GM21526 (cell line): ENCODE data around the gene SNRPF.

Experiments used
- ATAC-seq: cut with Tn5 transposase; IDR thresholded peaks from one replicate; pipeline ENCODE4 v1.9.1; 2021; ENCODE audit warnings: moderate library complexity; ENCODE audit not compliant: unreplicated experiment, low FRiP score

Gene SNRPF

DNA sequence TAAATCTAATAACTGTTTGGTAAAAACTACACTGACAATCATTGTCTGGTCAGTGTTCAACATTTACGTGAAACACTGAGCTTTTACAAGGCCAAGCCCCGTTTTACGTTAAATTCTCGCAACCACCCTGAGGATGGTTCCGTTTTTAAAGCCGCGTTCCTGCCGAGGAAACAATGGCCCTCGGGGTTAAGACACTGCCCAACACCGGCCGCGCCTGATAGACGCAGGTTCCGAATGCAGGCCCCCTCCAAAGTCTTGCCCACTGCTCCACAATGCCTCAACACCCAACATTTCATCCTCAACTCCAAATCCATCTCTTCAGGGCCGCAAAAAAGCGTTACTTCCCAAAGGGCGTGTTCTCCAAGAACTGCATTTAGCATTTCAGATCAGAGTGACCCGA lies 953 bp upstream of the SNRPF start:
- ATAC-seq: no peak

GRCh38 chr12:95859344-95859816 lies 628 bp downstream of the SNRPF start:
- ATAC-seq: peak; percentile 24

GRCh38 chr12:95859947-95860850 lies 1.4 kb downstream of the SNRPF start:
- no peak for ATAC-seq

DNA sequence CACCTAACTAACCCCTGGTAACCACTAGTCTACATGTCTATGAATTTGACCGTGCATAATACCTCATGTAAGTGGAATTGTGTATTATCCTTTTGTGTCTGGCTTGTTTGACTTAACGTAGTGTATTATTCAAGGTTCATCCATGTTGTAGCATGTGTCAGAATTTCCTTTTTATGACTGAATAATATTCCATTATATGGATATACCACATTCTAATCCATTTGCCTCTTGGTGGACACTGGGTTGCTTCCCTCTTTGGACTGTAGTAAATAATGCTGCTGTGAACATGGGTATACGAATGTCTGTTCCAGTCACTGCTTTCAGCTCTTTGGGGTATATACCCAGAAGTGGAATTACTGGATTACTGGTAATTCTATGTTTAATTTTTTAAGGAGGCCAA lies 3.3 kb downstream of the SNRPF start:
- no peak for ATAC-seq

GRCh38 chr12:95863337-95863736 lies 4.6 kb downstream of the SNRPF start:
- ATAC-seq: no peak

DNA sequence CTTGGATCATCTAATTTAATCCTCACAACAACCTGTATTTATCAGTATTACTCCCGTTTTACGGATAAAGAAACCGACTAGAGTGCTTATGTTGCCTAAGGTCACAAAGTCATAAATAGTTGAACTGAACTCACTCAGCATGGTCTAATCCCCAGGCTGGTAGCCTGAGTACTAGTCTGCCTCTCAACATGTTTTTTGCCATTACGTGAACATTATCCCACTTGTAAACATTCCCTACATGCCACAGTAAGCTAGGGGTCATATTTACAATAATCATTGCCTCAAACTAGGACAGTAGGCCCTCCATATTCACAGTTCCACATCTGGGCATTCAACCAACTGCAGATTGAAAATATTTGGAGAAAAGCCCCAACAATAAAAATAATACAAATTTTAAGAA lies 12.1 kb downstream of the SNRPF start:
- no peak for ATAC-seq

- ATAC-seq: no peak
Observed at GRCh38 chr12:95874452-95874851, 15.7 kb downstream of the SNRPF start.

DNA sequence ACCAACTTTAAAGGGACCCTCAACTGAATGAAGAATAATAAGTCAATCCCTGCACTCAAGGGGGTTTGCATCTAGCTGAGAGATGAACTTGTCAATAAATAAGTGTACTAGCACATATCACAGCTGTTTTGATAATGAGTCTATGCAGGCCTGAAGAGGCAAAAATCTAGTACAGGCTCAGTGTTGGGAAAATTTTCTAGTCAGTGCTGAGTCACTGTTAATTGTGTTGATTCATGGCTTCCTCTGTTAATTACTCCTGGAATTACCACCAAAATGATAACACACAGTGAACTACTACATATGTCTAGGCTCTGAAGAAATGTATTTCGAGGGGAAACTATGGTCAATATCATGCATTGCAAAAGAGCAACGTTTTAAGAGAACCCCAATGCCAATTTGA lies 18.9 kb downstream of the SNRPF start:
- no peak for ATAC-seq

DNA sequence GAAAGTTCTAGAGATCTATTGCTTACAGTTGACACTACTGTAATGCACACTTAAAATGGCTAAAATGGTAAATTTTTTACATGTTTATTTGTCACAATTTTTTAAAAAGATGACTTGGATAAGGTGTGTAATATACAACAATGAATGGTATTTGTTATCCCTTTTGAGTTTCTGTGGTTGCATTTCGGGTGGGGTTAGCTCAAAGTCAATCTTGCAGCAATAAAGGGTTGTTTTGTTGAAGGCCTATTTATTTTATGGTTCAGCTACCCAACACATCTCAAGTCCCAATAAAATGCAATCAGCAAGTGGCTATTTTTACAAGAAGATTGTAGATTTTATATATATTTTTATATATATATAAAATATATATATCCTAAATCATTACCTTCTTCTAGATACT lies 22.1 kb downstream of the SNRPF start:
- no peak for ATAC-seq

GRCh38 chr12:95881331-95881955 lies 22.7 kb downstream of the SNRPF start:
- ATAC-seq: no peak

DNA sequence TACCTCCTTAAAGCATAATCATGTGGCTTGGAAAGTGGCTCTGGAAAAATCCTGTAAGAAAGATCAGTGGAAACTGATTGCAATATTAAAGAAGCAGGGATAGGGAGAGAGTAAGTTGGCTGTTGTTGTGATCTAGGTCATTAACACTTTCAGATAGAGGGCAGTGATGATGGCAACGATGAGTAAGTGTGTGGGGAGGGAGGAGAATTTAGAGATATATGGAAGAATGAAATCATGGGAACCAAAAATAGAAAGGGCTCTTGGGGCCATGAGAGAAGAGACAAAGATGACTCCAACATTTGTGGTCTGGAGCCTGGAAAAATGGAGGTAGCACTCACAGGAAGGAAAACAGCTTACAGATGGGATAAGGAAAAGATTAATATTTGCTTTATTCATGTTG lies 23.3 kb downstream of the SNRPF start:
- ATAC-seq: no peak

GRCh38 chr12:95882873-95883272 lies 24.1 kb downstream of the SNRPF start:
- ATAC-seq: no peak

DNA sequence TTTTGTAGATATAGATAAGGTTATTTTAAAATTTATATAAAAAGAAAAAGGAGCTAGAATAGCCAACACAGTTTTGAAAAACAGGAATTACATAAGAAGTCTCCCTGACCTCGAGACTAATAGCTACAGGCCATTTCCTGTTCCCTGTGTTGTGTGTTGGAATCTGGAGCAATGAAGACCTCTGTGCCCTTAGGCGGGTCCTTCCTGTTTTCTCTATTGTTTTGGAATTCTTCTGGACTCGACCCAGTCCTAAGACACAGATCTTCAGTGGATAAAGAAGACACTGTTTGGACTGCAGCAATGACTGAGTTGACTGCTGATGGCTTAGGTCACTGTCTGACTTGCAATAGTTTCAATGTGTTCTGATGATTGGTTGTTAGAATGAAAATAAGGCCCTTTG lies 26.2 kb downstream of the SNRPF start:
- ATAC-seq: no peak

DNA sequence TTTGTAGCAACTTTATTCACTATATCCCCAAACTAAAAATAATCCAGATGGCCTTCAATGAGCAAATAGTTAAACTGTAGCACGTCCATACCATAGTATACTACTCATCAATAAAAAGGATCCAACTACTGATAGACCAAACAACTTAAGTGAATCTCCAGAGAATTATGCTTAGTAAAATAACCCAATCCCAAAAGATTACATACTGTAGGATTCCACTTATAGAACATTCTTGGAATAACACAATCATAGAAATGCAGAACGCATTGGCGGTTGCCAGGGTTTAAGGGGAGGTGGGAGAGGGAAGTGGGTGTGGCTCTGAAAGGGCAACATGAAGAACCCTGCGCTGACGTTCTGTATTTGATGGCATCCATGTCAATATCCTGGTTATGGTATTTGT lies 28.6 kb downstream of the SNRPF start:
- ATAC-seq: no peak

GRCh38 chr12:95890958-95891357 lies 32.2 kb downstream of the SNRPF start:
- no peak for ATAC-seq

DNA sequence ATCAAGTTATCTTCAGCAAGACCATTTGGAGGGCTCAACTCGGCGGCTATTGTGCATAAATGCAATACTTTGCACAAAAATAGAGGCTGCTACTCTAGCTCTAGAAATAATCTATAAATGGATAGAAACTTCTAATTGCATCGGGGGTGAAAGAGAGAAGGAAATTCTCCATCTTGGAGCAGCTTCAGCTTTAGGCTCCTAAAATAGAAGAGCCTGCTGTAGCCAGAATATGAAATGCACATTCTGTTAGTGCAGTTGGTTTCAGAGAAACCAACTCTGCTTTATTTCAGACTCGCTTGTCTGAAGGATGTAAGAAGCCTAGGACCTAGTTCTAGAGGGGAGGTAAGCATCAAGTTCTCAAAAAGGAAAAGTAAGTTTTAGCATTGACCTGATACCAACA lies 38.1 kb downstream of the SNRPF start:
- no peak for ATAC-seq

DNA sequence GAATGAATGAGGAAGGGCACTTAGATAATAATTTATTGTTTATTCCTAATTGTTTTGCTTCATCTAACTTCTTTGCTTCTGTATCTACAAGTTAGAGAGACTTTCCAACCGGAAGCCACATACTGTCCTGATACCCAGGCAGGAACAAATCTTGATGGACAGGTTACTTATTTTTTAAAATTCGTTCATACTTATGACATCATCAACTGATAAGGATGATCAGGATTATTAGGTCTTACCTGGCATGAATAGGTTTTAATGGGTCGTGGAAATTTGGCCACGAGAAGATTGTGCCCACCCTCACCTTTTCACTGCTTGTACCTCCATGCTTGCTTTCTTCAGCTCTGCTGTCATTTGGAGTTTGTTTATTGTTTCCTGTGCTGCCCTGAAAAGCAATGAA lies 39.3 kb downstream of the SNRPF start:
- ATAC-seq: no peak

GRCh38 chr12:95908573-95908972 lies 49.8 kb downstream of the SNRPF start:
- ATAC-seq: no peak

DNA sequence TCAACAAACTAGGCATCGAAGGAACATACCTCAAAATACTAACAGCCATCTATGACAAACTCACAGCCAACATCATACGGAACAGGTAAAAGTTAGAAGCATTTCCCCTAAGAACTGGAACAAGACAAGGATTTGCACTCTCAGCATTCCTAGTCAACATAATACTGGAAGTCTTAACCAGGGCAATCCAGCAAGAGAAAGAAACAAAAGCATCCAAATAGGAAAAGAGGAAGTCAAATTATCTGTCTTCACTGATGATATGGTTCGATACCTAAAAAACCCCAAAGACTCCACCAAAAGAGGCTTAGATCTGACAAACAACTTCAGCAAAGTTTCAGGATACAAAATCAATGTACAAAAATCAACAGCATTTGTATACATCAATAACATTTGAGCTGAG lies 51.1 kb downstream of the SNRPF start:
- ATAC-seq: no peak
